PC-9 (cell line): ENCODE measurements around the gene HEXIM1. TPM values are rescaled to one million over a fixed set of nuclear protein-coding genes. Genes with fewer than 3 reads are reported as not detected.

Experiments
- BruUV-seq: library from RNA; stranded (reverse); fragments of 400-500 nt; replicated peaks from 2 replicates; lab custom pipeline; 2021; lab: Mats Ljungman, UMichigan
- CTCF ChIA-PET: fragments of 300-600 bp; sonication (Branson Sonifier 250); formaldehyde crosslinking; loops from one replicate; lab custom pipeline; 2022; ENCODE audit warnings: antibody characterized with exemption; lab: Charles Lee
- POLR2A ChIA-PET: fragments of 300-600 bp; sonication (Branson Sonifier 250); formaldehyde crosslinking; loops from one replicate; lab custom pipeline; 2022; ENCODE audit warnings: antibody characterized with exemption; ENCODE audit not compliant: unreplicated experiment; lab: Charles Lee
- DNase-seq, 2 experiments: peaks; one replicate each; pipeline versions ENCODE4 v3.0.0 to v3.0.0-alpha.2; 2015 to 2022; ENCODE audit warnings: mixed read lengths in 1 of 2
- H2AFZ ChIP-seq: fragments of 200-600 bp; sonication (generic); 2 replicates; pipeline ENCODE4 v1.8.1; 2017; ENCODE audit warnings: antibody characterized with exemption
- H3F3A ChIP-seq: fragments of 200-600 bp; sonication (generic); 2 replicates; pipeline ENCODE4 v1.8.1; 2017; ENCODE audit warnings: antibody characterized with exemption, mild to moderate bottlenecking, low read depth; ENCODE audit not compliant: insufficient read depth
- H3K27ac ChIP-seq: fragments of 200-600 bp; sonication (generic); 2 replicates; pipeline ENCODE4 v1.6.1; 2016; ENCODE audit warnings: mixed run types
- H3K27me3 ChIP-seq: fragments of 200-600 bp; sonication (generic); 2 replicates; pipeline ENCODE4 v1.6.1; 2016; ENCODE audit warnings: low read depth, mixed run types; ENCODE audit not compliant: insufficient read depth
- H3K36me3 ChIP-seq: fragments of 200-600 bp; sonication (generic); 2 replicates; pipeline ENCODE4 v1.6.1; 2016; ENCODE audit warnings: low read depth, mixed run types
- H3K4me1 ChIP-seq: fragments of 200-600 bp; sonication (generic); replicated peaks from 2 replicates; pipeline ENCODE4 v1.6.1; 2016; ENCODE audit warnings: mixed run types; ENCODE audit not compliant: insufficient read depth
- H3K4me2 ChIP-seq: fragments of 200-600 bp; sonication (generic); 2 replicates; pipeline ENCODE4 v1.6.1; 2017; ENCODE audit warnings: mixed run types
- H3K4me3 ChIP-seq: fragments of 200-600 bp; sonication (generic); 2 replicates; pipeline ENCODE4 v1.6.1; 2016; ENCODE audit warnings: mixed run types
- H3K79me2 ChIP-seq: fragments of 200-600 bp; sonication (generic); 2 replicates; pipeline ENCODE4 v1.6.1; 2017; ENCODE audit warnings: low read depth, mixed run types
- H3K9me2 ChIP-seq: fragments of 200-600 bp; sonication (generic); 2 replicates; pipeline ENCODE4 v1.8.1; 2017; ENCODE audit warnings: mild to moderate bottlenecking; ENCODE audit not compliant: insufficient read depth
- H3K9me3 ChIP-seq: fragments of 200-600 bp; sonication (generic); 2 replicates; pipeline ENCODE4 v1.8.1; 2016; ENCODE audit warnings: low read depth; ENCODE audit not compliant: insufficient read depth
- H4K20me1 ChIP-seq: fragments of 200-600 bp; sonication (generic); 2 replicates; pipeline ENCODE4 v1.8.1; 2017; ENCODE audit not compliant: insufficient read depth
- EZH2 ChIP-seq: fragments of 200-600 bp; sonication (generic); IDR thresholded peaks from 2 replicates; pipeline ENCODE4 v1.8.0; 2017; ENCODE audit warnings: antibody characterized with exemption, low read depth
- intact Hi-C: fragments of 100-400 bp; cut with micrococcal nuclease; formaldehyde crosslinking; loops from one replicate; pipeline ENCODE4 v1.10.0; 2022; ENCODE audit not compliant: unreplicated experiment
- total RNA-seq: library from RNA; stranded (reverse); gene quantifications from 2 replicates; pipeline ENCODE4 v1.2.3, GENCODE V29; 2021
- TF ChIP-seq, protein P1 (sequence below): fragments of 200-600 bp; sonication (generic); conservative IDR thresholded peaks from 2 replicates; pipeline ENCODE4 v1.6.1; 2017; ENCODE audit warnings: mixed run types, antibody characterized with exemption, mild to moderate bottlenecking, moderate library complexity

Gene HEXIM1
- total RNA-seq, 1 experiment from 2014 or later = 64.9 TPM

DNA sequence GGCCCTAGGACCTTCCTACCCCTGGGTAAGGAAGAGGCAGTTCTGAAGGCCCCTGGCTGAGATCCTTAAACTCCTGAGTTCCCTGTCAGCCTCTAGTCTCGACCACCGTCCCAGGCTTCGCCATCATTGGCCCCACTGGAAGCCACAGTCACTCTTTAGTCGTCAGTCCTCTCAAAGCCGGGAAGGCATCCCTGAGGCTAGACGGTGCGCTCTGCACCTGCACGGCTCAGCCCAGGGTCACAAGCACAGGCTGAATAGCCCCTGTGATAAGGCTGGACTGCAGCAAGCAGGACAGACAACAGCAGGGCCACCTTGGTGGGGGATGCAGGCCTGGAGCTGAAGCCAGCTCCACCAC, 3.3 kb upstream of the HEXIM1 start:
- intact Hi-C loops = loop anchor here (5.0 kb wide), 2 partner anchors 227 to 282 kb away; no protein-coding TSS in a partner anchor
- H3K27ac ChIP-seq = no peak overlapping the region
- H3K4me3 ChIP-seq = no peak overlapping the region
- H3K9me3 ChIP-seq = no peaks in the 10 kb centered on the region
- H3K9me2 ChIP-seq = no peaks in the 10 kb centered on the region
- H3K4me1 ChIP-seq = peaks cover 11% of the 10 kb centered on the region
- ChIA-PET POLR2A (interaction anchor here (0.6 kb wide), 1 partner anchor 52 kb away, joined by 14 read pairs; no protein-coding TSS in a partner anchor), CTCF (interaction anchor here (0.6 kb wide), 2 partner anchors 10 to 104 kb away, joined by 3 to 5 read pairs; no protein-coding TSS in a partner anchor)
- H2AFZ ChIP-seq = no peak overlapping the region
- H3K79me2 ChIP-seq = peaks cover 24% of the 10 kb centered on the region
- H3K27me3 ChIP-seq = no peaks in the 10 kb centered on the region
- BruUV-seq = no TSS peak
- no peak for DNase-seq
- H3F3A ChIP-seq = peaks cover 40% of the 10 kb centered on the region
- 0 out of 2 replicates have a peak, but pooled peaks cover 3% of the 10 kb centered on the region for H3K36me3 ChIP-seq
- no peak for TF ChIP-seq EZH2
- TF ChIP-seq, protein P1, sequence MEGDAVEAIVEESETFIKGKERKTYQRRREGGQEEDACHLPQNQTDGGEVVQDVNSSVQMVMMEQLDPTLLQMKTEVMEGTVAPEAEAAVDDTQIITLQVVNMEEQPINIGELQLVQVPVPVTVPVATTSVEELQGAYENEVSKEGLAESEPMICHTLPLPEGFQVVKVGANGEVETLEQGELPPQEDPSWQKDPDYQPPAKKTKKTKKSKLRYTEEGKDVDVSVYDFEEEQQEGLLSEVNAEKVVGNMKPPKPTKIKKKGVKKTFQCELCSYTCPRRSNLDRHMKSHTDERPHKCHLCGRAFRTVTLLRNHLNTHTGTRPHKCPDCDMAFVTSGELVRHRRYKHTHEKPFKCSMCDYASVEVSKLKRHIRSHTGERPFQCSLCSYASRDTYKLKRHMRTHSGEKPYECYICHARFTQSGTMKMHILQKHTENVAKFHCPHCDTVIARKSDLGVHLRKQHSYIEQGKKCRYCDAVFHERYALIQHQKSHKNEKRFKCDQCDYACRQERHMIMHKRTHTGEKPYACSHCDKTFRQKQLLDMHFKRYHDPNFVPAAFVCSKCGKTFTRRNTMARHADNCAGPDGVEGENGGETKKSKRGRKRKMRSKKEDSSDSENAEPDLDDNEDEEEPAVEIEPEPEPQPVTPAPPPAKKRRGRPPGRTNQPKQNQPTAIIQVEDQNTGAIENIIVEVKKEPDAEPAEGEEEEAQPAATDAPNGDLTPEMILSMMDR = no peak
- no peaks in the 10 kb centered on the region for H4K20me1 ChIP-seq
- H3K4me2 ChIP-seq = no peak overlapping the region

DNA sequence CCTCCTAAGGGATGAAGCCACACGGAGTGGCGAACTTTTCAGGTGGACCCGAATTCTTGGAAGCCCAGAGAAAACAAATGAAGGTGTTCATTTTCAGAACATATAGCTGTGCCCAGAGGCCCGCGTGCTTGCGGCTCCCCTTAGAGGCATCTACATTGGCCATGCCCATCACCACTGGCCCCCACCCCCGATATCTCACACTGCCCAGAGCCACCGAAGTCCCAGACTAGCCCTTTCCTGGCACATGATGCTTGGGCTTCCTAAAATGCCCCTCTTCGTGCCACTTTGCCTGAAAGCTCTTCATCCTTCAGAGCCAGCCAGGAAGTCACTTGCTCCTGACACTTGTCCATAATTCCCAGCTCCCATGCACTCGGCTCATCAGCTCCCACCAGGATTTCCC, 2.1 kb upstream of the HEXIM1 start:
- Histone ChIP-seq H3K4me1 (peaks cover 11% of the 10 kb centered on the region), H3K36me3 (peaks cover 12% of the 10 kb centered on the region; the same call in 1 of the 2 replicates), H3K4me3 (peak overlapping the region; percentile 73; the same call in 1 of the 2 replicates), H3K79me2 (peaks cover 35% of the 10 kb centered on the region), H4K20me1 (no peaks in the 10 kb centered on the region), H2AFZ (no peak overlapping the region), H3K27me3 (no peaks in the 10 kb centered on the region), H3K4me2 (peak overlapping the region; percentile 70), H3K27ac (peak overlapping the region; percentile 92), H3F3A (peaks cover 40% of the 10 kb centered on the region), H3K9me2 (no peaks in the 10 kb centered on the region), H3K9me3 (no peaks in the 10 kb centered on the region)
- TF ChIP-seq, protein P1 = no peak
- no peak for TF ChIP-seq EZH2
- ChIA-PET POLR2A (interaction anchor here (0.7 kb wide), 1 partner anchor 165 kb away, joined by 5 read pairs; no protein-coding TSS in a partner anchor), CTCF (no interaction called here)
- intact Hi-C loops = loop anchor here (5.0 kb wide), 2 partner anchors 226 to 281 kb away; no protein-coding TSS in a partner anchor
- no TSS peak for BruUV-seq
- no peak for DNase-seq

DNA sequence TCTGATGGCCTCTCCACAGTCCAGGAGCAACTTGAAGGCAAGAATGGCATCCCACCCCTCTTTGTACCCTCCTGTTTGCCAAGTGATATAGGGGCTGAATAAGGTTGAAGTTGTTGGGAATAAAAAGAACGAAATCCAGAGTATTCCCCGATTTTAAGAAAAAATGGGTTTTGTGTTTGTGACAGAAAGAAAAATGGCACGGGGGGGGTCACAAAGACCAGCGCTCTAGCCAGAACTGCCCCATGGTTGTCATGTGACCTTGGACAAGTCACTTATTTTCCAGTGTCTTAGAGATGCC, 1.7 kb upstream of the HEXIM1 start:
- BruUV-seq = no TSS peak
- intact Hi-C loops = loop anchor here (5.0 kb wide), 2 partner anchors 226 to 281 kb away; no protein-coding TSS in a partner anchor
- peaks cover 12% of the 10 kb centered on the region; the same call in 1 of the 2 replicates for H3K36me3 ChIP-seq

More for the DNA sequence above, 1.7 kb upstream of the HEXIM1 start:
- peaks cover 40% of the 10 kb centered on the region for H3F3A ChIP-seq
- no peaks in the 10 kb centered on the region for H4K20me1 ChIP-seq
- ChIA-PET POLR2A (interaction anchor here (0.7 kb wide), 1 partner anchor 164 kb away, joined by 5 read pairs; no protein-coding TSS in a partner anchor), CTCF (no interaction called here)
- DNase-seq = no peak
- H3K79me2 ChIP-seq = peaks cover 39% of the 10 kb centered on the region
- peak overlapping the region; percentile 70 for H3K4me2 ChIP-seq
- H2AFZ ChIP-seq = no peak overlapping the region
- peaks cover 15% of the 10 kb centered on the region for H3K4me1 ChIP-seq
- H3K9me3 ChIP-seq = no peaks in the 10 kb centered on the region
- H3K9me2 ChIP-seq = no peaks in the 10 kb centered on the region
- H3K27me3 ChIP-seq = no peaks in the 10 kb centered on the region
- peak overlapping the region; percentile 92 for H3K27ac ChIP-seq
- TF ChIP-seq EZH2 = no peak
- TF ChIP-seq, protein P1 = no peak
- peak overlapping the region; percentile 73; the same call in 1 of the 2 replicates for H3K4me3 ChIP-seq
